Astrocyte of the hippocampus (primary cell): ENCODE data around the gene B4GALT6.
A peak's percentile ranks its signal among the peaks of the same experiment; 100 is the strongest.

ENCODE experiments used
- DNase-seq: peaks from one replicate; pipeline ENCODE4 v3.0.0; 2011; ENCODE audit warnings: low read depth, low spot score

B4GALT6 gene

GRCh38 chr18:31688606-31689005, 4.2 kb upstream of the B4GALT6 start:
- DNase-seq: no peak

DNA sequence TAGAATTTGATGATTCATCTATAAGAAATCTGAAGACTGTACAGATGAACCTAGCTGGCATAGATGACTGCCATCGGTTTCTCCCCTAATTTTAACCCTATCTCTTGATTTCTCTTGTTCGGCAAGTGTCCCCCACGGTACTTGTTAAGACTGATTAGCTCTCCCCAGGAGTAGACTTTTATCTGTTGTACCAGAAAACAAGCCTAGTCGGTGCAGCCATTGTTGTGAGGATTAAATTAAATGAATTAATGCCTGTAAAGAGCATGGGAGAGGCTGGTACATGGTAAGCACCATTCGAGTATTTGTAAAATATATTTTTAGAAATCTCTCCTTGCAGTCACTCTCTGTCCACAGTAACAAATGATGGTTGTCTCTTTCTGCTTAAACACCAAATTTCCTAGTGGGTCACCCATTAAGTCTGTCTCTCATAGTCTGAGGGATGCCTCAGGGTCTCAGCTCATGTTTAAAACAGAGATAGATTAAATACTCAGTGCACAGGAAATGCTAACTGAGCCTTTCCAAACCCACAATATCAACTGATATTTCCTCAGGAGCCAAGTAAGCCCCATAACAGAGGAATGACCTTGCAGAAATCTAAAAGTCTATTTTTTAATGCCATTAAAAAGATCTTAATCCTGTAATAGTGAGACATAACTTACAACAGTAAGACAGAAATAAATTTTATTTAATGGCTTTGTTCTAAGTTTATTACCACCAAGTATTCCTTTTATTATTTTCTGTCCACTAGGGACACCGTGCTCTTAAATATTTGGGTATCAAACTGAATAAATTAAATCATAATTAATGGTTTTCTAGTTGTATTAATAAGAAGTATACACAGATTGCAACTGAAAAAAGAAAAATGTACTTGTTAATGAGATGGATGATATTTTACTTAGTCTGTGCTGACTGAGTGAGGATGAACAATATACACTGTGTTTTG, 2.9 kb upstream of the B4GALT6 start:
- DNase-seq: no peak

GRCh38 chr18:31686572-31686971, 2.2 kb upstream of the B4GALT6 start:
- DNase-seq: no peak

GRCh38 chr18:31685097-31686082, 1.0 kb upstream of the B4GALT6 start:
- DNase-seq: peak; percentile 91

- no peak for DNase-seq
Measured at GRCh38 chr18:31683968-31684278, 458 bp downstream of the B4GALT6 start.

GRCh38 chr18:31683106-31683505, 1.3 kb downstream of the B4GALT6 start:
- no peak for DNase-seq

- DNase-seq: no peak
Measured at GRCh38 chr18:31680831-31681568, 3.4 kb downstream of the B4GALT6 start.

- no peak for DNase-seq
Measured at GRCh38 chr18:31680433-31680811, 4.0 kb downstream of the B4GALT6 start.

DNA sequence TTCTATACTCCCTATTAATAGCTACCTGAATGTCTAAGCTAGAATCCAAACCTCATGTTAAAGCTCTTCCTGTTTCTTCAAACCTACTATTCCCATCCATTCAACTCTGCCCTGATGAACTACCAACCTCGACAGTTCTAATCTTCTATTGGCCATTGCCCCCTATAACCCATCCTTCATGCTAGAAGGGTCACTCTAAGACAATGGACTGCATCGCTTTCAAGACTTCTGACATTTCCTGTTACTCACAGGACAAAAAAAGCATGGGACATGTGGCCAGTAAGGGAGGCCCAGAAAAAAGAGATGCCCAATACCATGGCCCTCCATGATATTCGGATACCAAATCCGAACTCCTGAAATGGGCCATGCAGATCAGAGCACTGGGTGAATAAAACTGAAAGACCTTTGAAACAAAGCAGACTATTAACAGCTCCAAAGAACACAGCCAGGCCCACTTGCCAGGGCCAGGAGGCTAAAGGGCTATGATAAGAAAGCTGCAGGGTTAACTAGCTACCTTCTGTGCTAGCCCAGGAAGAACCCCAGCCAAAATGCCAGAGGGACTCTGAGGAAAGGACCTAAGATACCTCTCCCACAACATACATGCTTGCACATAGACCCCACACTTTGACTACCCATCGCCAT, 4.5 kb downstream of the B4GALT6 start:
- DNase-seq: no peak

DNA sequence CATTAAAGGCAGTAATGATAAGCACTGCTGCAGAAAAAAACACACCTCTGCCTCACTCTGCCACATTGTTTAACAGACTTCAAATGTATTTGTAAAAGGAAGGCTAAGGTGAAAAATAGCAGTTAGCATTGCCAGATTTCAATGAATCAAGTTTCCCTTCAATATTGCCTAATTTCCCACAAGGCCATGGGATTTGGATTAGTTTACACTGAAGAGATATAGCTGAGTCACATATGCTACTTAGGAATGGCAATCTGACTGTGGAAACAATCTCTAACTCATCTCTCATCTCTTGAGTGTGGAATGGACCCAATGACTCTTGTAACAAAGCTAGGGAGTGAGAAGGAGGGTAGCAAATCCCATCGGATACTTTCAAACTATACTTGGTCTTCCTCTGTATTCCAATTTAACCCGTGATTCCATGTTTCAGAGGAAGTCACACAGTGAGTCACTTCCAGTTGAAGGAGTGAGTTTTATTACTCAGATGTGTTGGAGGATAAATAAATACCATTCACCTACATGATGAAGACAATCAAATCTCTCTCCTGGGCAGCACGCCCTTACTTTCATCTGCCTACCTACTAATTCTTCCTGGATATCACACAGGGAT, 5.1 kb downstream of the B4GALT6 start:
- DNase-seq: peak; percentile 25

GRCh38 chr18:31678425-31678824, 6.0 kb downstream of the B4GALT6 start:
- no peak for DNase-seq

- no peak for DNase-seq
Measured at GRCh38 chr18:31677592-31677991, 6.8 kb downstream of the B4GALT6 start.

GRCh38 chr18:31675404-31675803, 9.0 kb downstream of the B4GALT6 start:
- no peak for DNase-seq

- no peak for DNase-seq
Measured at GRCh38 chr18:31672628-31673135, 11.7 kb downstream of the B4GALT6 start.

DNA sequence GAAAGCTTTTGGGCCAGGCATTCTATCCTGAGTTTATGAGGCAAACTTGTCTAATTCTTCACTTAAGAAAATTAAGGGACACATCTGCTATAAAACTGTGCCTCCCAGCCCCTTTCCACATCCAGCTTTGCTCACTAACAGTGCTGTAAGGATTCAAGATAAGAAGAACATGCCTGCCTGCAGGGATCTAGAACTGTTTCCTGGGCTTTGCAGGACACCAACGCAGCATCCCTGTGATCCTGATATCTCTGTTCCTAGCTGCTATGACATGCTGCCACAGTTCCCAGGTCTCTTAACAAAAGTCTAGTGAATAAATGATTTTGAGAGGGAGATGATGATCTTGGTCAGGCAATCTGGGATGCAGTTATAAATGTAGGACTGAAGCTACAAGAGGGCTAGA, 12.4 kb downstream of the B4GALT6 start:
- no peak for DNase-seq

GRCh38 chr18:31669541-31669940, 14.8 kb downstream of the B4GALT6 start:
- DNase-seq: no peak

DNA sequence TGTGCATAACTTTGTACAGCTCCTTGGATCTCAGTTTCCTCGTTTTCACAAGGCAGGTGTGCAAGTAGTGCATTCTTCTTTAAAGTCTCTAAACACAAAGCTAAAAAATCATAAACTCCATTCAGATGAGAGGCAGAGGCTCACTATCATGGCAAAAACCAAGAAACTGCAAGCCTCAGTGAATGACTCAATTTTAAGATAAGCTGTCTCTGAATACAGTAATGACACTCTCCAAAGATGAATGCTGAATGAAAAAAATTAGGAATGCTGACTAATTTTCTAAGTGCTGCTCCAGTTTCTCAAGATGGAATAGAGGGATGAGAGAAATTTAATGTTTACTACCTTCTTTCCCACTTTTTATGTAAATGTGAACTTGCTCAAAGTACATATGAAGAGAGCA, 17.2 kb downstream of the B4GALT6 start:
- peak; percentile 28 for DNase-seq

DNA sequence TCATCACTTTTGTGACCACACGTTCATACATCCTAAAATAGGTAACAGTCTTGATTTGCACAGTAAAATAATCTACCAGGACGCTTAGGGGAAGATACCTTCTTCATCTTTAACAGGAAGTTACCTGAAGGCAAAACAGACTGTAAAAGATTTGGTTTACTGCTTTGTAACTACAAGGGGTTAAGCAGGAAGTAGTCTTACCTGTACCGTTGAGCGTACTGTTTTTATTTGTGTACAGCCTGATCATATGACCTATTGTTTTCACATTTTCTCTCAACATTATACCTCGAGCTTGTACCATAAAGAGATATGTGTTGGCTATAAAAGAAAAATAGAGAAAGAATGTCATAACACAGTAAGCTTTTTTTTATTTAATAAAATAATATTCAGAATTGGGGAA, 18.3 kb downstream of the B4GALT6 start:
- no peak for DNase-seq

GRCh38 chr18:31664101-31664500, 20.3 kb downstream of the B4GALT6 start:
- DNase-seq: no peak

GRCh38 chr18:31661965-31662364, 22.4 kb downstream of the B4GALT6 start:
- DNase-seq: peak; percentile 70

GRCh38 chr18:31660763-31661162, 23.6 kb downstream of the B4GALT6 start:
- no peak for DNase-seq
